Lower lobe of right lung (tissue), 2 donors: ENCODE results near the gene NDUFA8. TPM values are rescaled to one million over a fixed set of nuclear protein-coding genes. Genes with fewer than 3 reads are reported as not detected.

ENCODE experiments used
- ATAC-seq, 2 donors: fragments of 200-7000 bp; cut with Tn5 transposase; one replicate each; pipeline ENCODE4 v1.9.1; 2020 to 2022; ENCODE audit warnings: mild to moderate bottlenecking in 2 of 2, moderate library complexity in 2 of 2
- DNase-seq: peaks from one replicate; pipeline ENCODE4 v3.0.0-alpha.2; 2020
- H3K27ac ChIP-seq: fragments of 200-600 bp; one replicate; pipeline ENCODE4 v1.8.0; 2022
- H3K27me3 ChIP-seq: fragments of 200-600 bp; one replicate; pipeline ENCODE4 v1.8.0; 2022; ENCODE audit warnings: low read depth
- H3K36me3 ChIP-seq: fragments of 200-600 bp; one replicate; pipeline ENCODE4 v1.8.0; 2022; ENCODE audit warnings: mild to moderate bottlenecking
- H3K4me1 ChIP-seq: fragments of 200-600 bp; one replicate; pipeline ENCODE4 v1.8.0; 2022
- H3K4me3 ChIP-seq: fragments of 200-600 bp; one replicate; pipeline ENCODE4 v1.8.0; 2022; ENCODE audit warnings: mild to moderate bottlenecking
- H3K9me3 ChIP-seq: fragments of 200-600 bp; one replicate; pipeline ENCODE4 v1.8.0; 2022
- intact Hi-C: fragments of 100-400 bp; cut with DNase I; formaldehyde crosslinking; loops from one replicate; pipeline ENCODE4 v1.11.0; 2022
- total RNA-seq: library from RNA; stranded (reverse); fragmentation: NEBNext Ultra II Directional; extraction: Animal tissue kit (Norgen Biotek cat#: 25700); gene quantifications from one replicate; pipeline ENCODE4 v1.2.1, GENCODE V29; 2021
- TF ChIP-seq, protein P1 (sequence below): fragments of 200-600 bp; IDR thresholded peaks from one replicate; pipeline ENCODE4 v1.8.0; 2022; ENCODE audit warnings: antibody characterized with exemption, mild to moderate bottlenecking
- donor health status: DM: no; HTN: yes; CAD: no; lungs with severe emphysema.

The NDUFA8 gene
- total RNA-seq, 1 donor from 2014 or later = 38.5 TPM

DNA sequence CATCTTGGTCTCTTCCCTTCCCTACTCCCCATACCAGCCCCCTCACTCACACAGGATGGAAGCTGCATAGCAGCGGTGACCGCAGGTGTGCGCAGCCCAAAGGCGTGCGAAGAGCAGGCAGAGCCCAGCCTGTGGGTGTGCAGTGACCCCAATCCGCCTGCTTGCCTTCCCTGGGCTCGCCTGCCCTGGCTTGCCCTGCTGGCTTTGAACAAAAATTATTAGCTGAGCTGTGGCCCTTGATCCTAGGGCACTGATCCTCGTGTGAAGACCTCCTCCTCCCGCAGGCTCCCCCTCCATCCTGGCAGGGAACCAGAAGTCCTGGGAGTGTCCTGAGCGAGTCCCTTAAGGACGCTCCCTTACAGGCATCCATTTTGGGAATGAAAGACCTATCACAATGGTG, 32.0 kb upstream of the NDUFA8 start:
- ATAC-seq = peak in 1 of 2 donors; percentile 5
- H3K9me3 ChIP-seq = no peaks in the 10 kb centered on the region
- DNase-seq = no peak

DNA sequence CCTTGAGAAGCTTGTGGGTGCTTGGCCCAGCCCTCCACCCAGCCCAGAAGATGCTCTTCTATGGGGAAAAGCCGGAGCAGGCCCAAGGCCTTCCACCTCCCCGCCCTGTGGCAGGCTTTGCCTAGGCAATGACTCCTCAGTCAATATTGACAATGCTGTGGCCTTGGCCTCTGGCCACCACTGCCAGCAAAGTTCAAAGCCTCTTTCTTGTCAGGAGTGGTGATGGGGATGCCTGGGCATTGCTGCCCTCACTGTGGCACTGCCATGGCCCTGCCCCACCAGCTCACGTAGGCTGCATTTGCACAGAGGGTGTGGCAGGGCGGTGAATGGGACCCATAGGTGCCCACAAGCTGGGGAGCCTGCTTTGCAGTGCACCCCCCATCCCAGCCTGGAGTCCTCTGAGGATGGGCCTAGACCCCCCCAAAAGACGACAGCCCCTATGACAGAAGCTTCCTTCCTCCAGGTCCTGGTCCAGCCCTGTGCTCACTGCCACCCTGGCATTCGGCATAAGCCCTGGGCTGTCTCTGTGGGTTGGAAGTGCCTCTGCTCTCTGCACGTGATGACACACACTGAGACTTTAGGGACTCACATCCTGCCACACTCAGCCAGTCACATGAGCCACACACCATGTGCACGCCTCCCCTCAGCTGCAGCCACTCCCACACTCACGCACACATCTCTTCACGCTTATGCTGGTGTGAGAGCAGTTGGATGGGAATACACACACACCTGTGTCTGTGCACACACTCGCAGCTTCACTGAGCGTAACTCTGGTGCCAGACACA, 31.2 kb upstream of the NDUFA8 start:
- TF ChIP-seq, protein P1, sequence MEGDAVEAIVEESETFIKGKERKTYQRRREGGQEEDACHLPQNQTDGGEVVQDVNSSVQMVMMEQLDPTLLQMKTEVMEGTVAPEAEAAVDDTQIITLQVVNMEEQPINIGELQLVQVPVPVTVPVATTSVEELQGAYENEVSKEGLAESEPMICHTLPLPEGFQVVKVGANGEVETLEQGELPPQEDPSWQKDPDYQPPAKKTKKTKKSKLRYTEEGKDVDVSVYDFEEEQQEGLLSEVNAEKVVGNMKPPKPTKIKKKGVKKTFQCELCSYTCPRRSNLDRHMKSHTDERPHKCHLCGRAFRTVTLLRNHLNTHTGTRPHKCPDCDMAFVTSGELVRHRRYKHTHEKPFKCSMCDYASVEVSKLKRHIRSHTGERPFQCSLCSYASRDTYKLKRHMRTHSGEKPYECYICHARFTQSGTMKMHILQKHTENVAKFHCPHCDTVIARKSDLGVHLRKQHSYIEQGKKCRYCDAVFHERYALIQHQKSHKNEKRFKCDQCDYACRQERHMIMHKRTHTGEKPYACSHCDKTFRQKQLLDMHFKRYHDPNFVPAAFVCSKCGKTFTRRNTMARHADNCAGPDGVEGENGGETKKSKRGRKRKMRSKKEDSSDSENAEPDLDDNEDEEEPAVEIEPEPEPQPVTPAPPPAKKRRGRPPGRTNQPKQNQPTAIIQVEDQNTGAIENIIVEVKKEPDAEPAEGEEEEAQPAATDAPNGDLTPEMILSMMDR = no peak
- no peak overlapping the region for H3K27ac ChIP-seq
- H3K36me3 ChIP-seq = no peaks in the 10 kb centered on the region
- intact Hi-C loops = no loop called here
- no peaks in the 10 kb centered on the region for H3K4me1 ChIP-seq
- no peaks in the 10 kb centered on the region for H3K27me3 ChIP-seq
- ATAC-seq (peak in 1 of 2 donors; percentile 31), DNase-seq (no peak)
- no peaks in the 10 kb centered on the region for H3K9me3 ChIP-seq
- no peak overlapping the region for H3K4me3 ChIP-seq

More for the DNA sequence above, 32.0 kb upstream of the NDUFA8 start:
- no peak overlapping the region for H3K4me3 ChIP-seq
- H3K27ac ChIP-seq = no peak overlapping the region
- H3K27me3 ChIP-seq = no peaks in the 10 kb centered on the region
- H3K4me1 ChIP-seq = no peaks in the 10 kb centered on the region
- H3K36me3 ChIP-seq = no peaks in the 10 kb centered on the region
- TF ChIP-seq, protein P1 = no peak
- intact Hi-C loops = no loop called here

DNA sequence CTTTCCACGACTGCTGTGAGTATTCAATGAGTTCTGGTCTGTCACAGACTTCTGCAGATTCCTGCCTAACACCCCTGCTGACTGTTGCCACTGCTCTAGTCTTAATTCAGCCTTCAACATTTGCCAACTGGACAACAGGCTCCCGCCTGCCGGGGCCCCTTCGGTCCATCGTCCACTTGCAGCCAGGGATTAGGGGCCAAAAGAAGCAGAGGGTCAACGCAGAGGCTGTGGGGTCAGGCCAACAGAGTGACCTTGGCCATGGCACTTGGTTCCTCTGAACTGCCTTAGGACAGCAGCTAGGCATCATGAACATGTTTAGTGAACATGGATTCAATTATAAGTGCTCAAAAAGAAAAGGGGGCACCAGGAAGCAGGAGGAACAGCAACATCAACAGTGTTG, 28.8 kb upstream of the NDUFA8 start:
- Histone ChIP-seq H3K9me3 (no peaks in the 10 kb centered on the region), H3K4me3 (no peak overlapping the region), H3K27me3 (no peaks in the 10 kb centered on the region), H3K27ac (no peak overlapping the region), H3K36me3 (no peaks in the 10 kb centered on the region), H3K4me1 (no peaks in the 10 kb centered on the region)
- intact Hi-C loops = no loop called here
- DNase-seq (no peak), ATAC-seq (no peak)
- TF ChIP-seq, protein P1 = no peak

DNA sequence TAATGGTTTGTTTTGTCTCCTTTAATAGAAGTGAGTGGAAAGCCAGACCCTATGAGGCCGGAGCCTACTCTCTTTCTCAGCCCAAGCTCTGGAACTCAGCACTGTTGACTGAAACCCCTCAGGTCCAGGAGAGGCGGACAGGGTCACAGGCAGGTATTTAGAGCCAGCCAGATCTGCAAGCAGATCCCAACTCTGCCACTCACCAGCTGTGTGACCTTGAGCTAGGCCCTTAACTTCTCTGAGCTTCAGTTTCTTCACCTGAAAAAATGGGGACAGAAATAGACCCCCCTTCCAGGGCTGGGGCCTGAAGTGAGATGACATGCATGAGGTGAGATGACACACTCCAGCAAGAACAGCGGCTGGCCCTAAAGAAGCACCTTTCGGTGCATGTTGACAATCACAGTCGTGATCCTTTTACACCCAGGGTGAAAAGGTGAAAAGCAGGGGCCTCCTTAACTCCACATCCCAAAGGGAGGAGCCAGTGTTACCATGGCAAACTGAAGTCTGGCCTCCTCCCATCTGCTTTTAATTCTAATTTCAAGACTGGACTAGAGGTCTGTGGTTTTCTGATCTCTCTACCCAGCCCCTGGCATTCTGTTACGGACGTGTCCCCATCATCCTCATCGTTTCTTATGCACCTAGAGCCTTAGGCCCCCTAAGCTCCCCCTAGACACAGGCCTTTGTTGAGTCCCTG, 27.3 kb upstream of the NDUFA8 start:
- peaks cover 10% of the 10 kb centered on the region for H3K27me3 ChIP-seq
- DNase-seq = no peak
- TF ChIP-seq, protein P1 = no peak
- no peaks in the 10 kb centered on the region for H3K4me1 ChIP-seq
- no peak overlapping the region for H3K27ac ChIP-seq
- no peaks in the 10 kb centered on the region for H3K36me3 ChIP-seq
- no peak for ATAC-seq
- intact Hi-C loops = no loop called here
- no peaks in the 10 kb centered on the region for H3K9me3 ChIP-seq
- no peak overlapping the region for H3K4me3 ChIP-seq

DNA sequence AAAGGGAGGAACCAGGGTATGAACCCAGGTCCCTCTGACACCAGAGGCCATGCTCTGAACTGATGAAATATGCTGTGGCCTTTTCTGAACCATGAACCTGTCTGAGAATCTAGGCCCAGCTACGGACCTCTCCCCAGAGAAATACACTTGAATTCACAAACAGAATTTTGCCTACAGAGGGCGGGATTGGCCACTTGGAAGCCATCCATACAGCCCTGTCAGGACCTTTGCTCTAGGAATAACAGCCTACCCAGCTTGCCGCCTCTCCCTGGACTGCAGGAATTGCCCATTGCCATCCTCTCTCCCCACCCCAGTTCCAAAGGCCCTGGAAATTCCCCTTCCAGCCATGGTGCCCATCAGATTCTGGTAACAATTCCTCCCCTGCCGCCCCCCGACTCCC, 26.7 kb upstream of the NDUFA8 start:
- no peak for ATAC-seq
- no peaks in the 10 kb centered on the region for H3K4me1 ChIP-seq
- H3K9me3 ChIP-seq = no peaks in the 10 kb centered on the region
- intact Hi-C loops = no loop called here
- no peaks in the 10 kb centered on the region for H3K36me3 ChIP-seq
- no peak overlapping the region for H3K4me3 ChIP-seq
- no peak overlapping the region for H3K27ac ChIP-seq
- no peak for DNase-seq
- peaks cover 10% of the 10 kb centered on the region for H3K27me3 ChIP-seq
- TF ChIP-seq, protein P1 = no peak
